Hippocampal formation (tissue), 2 donors: ENCODE data around the gene EMID1.

ENCODE experiments used
- DNase-seq, 2 donors: peaks; one replicate each; lab custom pipeline; 2025; lab: John Stamatoyannopoulos, UW

EMID1 gene

DNA sequence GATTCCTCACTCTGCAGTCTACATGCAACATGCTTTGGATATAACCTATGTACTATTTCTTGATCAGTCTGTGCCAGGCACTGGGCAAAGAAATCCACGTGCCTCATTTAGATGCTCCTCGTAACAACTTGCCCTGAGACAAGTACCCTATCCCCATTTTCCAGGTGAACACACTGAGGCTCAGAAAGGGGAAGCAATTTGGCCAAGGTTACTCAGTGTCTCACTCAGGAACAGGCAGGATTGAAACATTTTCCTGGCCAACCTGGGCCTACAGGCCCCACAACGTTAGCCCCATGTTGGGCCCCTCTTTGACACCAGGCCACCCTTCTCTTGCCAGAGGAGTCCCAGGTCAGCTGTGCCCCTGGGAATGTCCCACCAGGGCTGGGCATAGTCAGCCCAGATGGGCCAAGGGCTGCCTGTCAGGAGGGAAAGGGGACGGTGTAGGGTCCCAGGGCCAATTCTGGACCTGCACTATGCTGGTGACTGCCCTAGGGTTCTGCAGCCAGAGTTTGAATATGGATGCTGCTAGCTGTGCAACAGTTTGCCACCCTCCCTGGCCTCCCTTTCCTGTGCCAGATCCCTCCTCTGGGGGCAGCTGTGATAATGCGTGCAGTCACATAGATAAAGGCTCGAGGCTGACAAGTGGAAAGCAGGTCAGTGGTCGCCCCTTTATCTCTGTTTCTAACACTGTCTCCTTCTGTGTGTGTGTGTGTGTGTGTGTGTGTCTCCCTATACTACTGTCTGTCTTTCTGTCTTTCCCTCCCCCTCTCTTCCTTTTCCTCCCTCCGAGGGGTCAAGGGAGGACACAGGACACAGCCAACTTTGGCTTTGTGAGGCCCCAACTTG, 10.4 kb upstream of the EMID1 start:
- DNase-seq = no peak

GRCh38 chr22:29195964-29196666, 9.6 kb upstream of the EMID1 start:
- DNase-seq = no peak

DNA sequence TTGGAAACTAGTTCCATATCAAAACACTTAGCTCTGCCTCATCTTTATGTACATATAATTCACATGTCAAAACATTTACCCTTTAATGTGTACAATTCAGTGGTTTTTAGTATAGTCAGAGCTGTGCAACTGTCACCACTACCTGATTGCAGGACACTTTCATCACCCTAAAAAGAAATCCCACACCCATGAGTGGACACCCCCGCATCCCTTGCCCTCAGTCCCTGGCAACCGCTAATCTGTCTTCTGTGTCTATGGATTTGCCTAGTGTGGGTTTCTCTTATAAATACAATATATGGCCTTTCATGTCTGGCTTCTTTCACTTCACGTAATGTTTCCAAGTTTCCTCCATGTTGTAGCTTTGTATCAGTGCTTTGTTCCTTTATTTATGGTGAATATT, 8.6 kb upstream of the EMID1 start:
- no peak for DNase-seq

- DNase-seq = no peak
Observed at GRCh38 chr22:29198240-29198639, 7.5 kb upstream of the EMID1 start.

DNA sequence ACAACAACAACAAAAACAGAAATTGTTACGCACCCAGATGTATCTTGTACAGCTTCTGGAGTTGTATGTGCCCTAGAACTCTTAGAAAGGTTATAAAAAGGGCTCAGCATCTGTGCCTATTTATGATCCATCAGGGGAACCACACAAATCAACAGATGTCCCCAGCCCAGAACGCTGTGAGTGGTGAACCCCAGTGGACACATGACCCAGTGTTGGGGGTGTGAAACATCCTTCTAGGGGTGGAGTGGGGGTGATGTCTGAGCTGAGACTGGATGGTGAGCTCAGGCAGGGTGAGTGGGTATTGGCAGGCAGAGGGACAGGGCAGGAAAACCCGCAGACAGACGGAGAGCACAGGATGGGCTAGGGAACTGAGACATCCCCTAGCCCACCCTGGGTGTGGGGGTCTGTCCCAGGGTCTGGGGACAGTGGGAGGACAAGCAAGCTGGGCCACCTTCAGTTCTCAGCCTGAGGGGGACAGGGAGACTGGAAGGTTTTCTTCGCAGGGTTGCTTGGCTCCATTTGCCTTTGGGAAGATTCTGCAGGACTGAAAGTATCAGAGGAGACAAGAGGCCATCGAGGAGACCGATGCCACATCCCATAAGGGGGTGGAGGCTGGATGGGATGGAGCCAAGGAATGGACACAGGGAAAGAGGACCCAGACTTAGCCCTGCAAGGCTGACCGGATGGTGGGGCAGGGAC, 5.8 kb upstream of the EMID1 start:
- DNase-seq = no peak

GRCh38 chr22:29200901-29201300, 4.8 kb upstream of the EMID1 start:
- no peak for DNase-seq

DNA sequence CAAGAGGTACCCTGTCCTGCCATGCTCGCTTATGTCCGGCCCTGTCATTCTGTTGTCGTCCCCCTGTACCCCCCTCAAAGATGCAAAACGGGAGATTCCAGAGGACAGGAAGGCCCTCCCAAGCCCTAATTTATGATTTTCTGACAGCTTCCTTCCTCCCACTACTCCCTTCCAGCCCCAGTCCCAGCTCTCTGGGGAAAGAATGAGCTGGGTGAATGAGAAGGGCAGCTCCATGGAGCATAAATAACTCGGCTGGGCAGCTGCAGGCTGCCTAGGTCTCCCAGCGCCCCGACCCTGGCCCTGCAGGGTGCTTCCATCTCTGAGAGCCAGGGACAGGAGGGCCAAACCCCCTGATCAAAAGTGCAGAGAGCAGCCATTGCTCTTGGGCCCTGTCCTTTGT, 3.9 kb upstream of the EMID1 start:
- no peak for DNase-seq

DNA sequence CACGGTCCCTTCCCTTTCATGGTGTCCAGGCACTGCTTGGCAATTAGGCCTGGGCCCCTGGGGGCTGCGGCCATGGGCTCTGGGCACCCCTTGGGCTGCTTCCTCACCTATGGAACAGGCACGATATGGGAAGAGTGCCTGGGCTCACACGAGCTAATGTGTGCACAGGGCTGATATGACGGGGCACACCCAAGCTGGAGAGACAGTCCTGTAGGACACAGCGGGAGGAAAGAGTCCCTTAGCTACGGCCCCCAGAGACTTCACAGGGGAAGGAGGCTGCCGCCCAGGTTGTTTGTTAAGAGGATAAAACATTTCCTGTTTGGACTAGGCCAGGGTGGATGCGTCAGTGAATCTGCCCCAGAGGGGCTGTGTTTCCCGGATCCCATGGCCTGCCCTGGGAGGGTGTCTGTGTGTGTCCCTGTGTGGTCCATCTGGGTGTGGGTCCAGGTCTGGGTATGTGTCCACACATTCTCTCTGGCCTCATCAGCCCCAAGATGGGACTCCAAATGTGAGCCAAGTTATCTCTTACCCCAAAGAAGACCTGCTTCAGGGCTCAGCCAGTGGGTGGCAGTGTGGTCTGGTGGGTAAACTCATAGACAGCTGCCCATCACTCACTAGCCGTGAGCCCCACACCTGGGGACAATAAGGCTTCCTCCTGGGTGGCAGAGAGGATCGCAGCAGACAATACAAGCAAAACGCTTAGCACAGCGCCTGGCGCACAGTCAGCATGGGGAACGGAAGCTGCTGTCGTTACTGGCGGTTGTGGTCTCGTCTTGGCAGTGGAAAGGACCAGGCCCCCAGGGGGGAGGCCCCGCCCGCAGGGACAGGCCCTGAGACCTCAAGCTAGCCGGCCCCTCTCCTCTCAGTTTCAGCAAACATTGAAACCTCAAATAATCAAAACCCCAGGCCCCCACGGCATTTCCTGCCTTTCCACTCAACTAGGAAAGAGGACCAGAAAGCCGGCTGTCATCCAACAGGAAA, 3.2 kb upstream of the EMID1 start:
- no peak for DNase-seq

DNA sequence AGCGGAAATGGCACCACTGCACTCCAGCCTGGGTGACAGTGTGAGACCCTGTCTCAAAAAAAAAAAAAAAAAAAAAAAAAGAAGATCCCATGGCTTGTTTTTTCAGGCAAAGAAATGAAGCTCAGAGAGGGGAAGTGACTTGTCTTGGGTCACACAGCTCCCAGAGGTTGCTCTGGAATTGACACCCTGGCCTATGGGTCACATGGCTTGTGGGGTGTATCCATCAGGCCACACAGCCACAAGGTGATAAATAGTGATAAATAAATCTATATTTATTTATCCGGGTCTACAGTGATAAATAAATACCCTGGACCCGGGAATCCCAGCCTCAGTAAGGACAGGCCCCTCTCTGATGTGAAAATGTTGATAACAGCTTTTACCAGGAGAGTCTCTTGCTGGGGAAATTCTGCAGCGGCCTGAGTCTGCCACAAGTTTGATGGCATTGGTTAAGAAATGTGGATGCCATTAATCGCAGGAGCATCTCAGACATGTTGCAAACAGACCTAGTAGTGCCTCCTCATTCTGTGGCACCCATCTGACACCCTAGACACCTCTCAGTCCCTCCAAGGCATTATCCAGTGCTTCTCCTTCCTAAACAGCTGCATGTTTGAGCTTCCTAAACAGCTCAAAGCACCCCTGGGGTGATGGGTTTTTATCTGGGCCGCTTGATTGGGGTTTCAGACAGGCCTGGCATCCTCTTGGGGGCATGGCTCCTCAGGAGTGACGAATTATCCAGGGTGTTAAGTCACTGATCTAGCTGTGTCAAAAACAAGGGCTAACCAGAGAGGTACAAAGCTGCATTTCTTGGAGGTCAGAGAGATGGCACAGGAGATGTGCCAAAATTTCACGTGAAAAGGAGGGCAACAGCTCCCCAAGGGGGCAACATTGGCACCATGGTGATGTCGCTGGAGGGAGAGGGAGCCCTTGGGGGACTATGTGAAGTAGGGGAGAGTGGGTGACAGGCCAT, 1.9 kb upstream of the EMID1 start:
- DNase-seq = no peak

DNA sequence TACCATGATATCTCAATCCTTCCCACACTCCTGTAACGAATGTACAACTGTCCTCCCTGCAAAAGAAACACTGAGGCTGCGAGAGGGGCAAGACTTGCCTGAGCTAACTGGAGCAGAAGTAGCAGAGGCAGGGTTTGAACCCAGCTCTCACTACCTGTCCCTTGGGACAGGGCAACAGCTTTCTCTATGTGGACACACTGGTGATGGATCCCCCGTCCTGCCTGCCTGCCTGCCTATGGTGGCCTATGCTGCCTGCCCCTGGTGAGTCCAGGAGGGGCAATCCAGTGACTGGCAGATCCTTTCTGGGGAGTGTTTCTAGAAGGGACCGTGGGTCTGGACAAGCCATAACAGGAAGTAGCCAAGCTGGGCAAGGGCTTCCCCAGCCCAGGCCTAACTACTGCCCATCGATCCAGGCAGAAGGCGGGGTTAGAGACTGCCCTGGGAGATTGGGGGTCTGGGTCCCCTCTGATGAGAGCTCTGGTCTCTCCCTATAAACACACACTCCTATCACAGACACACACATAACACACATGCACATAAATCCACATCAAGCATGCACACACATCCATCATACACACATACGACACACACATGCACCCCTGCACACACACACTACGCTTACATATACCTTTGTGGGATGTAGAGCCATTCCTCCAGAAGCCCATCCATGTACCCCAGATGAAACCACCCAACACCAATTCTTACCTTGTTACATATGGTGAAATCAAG, 1.1 kb upstream of the EMID1 start:
- DNase-seq = no peak

- no peak for DNase-seq
Observed at GRCh38 chr22:29205252-29205593, 473 bp upstream of the EMID1 start.

DNA sequence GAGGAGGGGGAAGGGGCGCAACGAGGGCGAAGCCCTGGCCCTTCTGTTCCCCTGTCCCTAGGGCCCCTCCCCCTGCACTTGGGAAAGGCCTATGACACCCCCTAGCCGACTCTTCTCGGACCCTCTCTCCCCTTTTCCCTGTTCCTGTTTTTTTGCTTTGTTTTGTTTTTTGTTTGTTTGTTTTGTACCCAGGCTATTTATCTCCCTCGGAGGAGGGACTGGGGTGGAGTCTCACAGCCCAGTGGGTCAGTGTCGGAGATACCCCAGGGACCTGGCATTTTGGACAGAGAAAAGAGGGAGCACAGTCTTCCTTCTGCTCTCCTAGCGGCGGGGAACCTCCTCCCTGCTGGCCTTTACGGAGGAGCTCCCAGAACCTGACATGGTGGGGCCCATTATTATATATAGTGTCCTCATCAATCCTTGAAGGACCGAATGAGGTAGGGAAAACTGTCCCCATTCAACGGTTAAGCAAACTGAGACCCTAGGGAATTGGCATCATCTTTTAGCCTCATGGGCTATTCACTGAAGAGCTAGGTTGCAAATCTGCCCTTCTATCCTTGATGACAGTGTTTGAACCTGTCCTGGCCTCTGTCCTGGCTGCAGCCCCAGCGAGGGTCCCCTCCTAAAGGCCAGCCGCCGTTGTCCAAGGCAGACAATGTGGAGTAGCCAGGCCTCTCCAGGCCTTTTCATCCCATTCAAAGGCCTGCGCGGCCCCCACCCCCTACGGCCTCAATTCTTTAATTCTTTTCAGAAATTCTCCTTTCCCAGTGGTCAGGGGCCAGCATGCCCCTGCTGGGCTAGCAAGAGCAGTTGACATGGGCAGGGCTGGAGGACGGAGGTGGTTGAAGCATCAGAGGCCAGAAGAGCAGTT, 911 bp downstream of the EMID1 start:
- no peak for DNase-seq

- DNase-seq = no peak
Observed at GRCh38 chr22:29207243-29207550, 1.5 kb downstream of the EMID1 start.

DNA sequence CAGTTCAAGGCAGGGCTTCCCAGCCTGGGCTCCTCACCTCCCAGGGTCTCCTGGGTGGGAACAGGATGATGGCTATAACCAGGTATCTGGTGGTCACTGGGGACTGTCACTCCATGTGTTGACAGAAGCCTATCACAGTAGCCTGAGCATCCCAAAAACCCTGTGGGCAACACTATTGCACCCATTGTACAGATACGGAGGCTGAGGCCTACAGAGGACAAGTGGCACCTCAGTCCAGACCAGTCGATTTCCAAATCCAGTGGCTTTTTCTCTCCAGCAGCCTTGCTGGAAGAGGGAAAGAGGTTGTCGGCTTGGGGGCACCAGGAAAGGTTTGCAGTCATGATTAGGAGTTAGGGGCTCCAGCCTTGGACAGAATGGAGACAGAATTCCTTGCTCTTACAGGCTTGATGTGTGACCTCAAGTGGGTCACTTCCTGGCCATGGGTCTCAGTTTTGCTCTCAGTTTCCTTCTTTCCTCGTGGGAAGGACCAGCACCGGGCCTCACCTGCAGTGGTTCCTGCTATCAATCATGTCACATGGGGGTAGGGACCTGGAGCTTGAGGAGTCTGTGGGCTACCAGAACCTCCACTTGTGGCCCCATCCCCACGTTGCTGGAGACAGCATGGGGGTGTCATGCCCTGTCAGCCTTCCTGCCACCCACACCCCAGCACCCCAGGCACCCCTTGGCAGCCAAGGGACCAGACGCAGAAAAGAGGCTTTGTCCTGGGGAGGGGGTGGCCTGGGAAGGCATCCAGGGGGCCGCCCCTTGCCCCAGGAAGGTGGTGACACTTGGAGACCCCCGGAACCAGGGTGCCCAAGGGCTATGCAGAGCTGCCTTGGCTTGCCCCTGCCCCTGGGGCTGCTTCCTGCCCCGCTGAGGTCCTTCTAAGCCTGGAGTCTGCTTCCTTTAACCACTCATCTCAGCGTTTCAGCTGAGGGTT, 2.1 kb downstream of the EMID1 start:
- no peak for DNase-seq

- DNase-seq = no peak
Observed at GRCh38 chr22:29208502-29208862, 2.8 kb downstream of the EMID1 start.

DNA sequence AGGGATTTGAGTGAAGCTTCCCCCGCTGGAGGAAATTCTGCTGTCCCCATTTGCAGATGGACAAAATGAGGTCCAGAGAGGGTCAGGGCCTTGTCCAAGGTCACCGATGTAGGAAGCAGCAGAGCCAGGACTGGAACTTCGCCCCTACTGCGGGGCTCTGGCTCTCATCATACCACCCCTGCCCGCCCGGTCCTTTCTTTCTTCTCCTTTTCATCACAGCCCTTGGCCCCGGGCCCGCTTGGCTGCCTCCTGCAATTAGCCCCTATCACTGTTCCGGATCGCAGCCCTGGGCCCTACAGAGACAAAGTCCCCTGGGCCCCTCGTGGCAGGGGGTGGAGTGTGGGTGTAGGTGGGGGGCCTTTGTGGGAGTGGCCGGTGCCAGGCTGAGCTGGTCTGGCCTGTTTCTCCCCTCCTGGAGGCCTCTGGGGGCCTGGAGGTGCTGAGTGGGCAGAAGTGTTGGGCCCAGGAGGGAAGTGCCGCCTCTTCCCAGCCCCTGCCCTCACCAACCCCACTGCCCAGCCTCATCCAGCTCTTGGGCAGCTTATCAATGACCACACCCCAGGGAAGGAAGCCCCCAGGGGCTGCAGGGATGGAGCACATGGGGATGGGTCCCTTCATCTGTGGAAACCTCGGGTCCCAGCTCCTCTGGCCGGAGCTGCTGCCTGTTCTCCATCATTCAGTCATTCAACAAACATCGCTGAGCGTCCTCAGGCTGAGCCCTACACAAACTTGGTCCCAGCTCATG, 3.4 kb downstream of the EMID1 start:
- DNase-seq = no peak

DNA sequence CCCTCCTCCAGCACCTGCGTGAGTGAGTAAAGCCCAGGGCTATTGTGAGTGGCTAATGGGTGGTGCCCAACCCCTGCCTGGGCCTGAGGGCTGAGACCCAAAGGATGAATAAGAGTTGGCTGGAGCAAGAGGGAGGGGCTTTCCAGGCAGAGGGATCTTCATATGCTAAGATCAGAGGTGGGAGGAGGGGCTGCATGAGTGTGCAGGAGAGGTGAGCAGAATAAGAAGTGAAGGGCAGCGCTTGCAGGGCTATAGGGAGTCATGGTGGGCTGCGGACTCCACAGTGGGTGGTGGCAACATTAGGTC, 3.9 kb downstream of the EMID1 start:
- no peak for DNase-seq

GRCh38 chr22:29211066-29211465, 5.4 kb downstream of the EMID1 start:
- DNase-seq = no peak
